ENCODE measurements around the gene CALD1.

CALD1 gene

GRCh38 chr7:134757938-134758337 is 21.5 kb upstream of the CALD1 start:
- no peak for ATAC-seq
- TF ChIP-seq POU6F1 (CRISPR knock-in tag; IDR thresholded peaks at IDR 0.05; ENCODE audit: borderline replicate concordance, low read depth) (no peak), SNAI2 (CRISPR knock-in tag; IDR thresholded peaks at IDR 0.05) (no peak), ZFP30 (CRISPR knock-in tag; IDR thresholded peaks at IDR 0.05) (no peak), PATZ1 (CRISPR knock-in tag; IDR thresholded peaks at IDR 0.05; ENCODE audit: borderline replicate concordance) (no peak), BACH2 (CRISPR knock-in tag; IDR thresholded peaks at IDR 0.05; ENCODE audit: borderline replicate concordance) (no peak), CREB5 (CRISPR knock-in tag; IDR thresholded peaks at IDR 0.05; ENCODE audit: low read depth) (no peak), ZNF70 (CRISPR knock-in tag; IDR thresholded peaks at IDR 0.05) (no peak), PPARA (CRISPR knock-in tag; IDR thresholded peaks at IDR 0.05; ENCODE audit: borderline replicate concordance) (no peak), ESRRG (CRISPR knock-in tag; IDR thresholded peaks at IDR 0.05) (no peak), ZC3H10 (CRISPR knock-in tag; IDR thresholded peaks at IDR 0.05) (no peak), TSHZ2 (CRISPR knock-in tag; IDR thresholded peaks at IDR 0.05) (no peak), TOX (CRISPR knock-in tag; IDR thresholded peaks at IDR 0.05; ENCODE audit: borderline replicate concordance) (no peak), GLIS3 (CRISPR knock-in tag; IDR thresholded peaks at IDR 0.05) (no peak), RARB (CRISPR knock-in tag; IDR thresholded peaks at IDR 0.05) (no peak), ARNTL (CRISPR knock-in tag; IDR thresholded peaks at IDR 0.05; ENCODE audit: borderline replicate concordance, low read depth) (no peak), ZNF8 (CRISPR knock-in tag; IDR thresholded peaks at IDR 0.05) (no peak), ZNF565 (CRISPR knock-in tag; conservative IDR thresholded peaks at IDR 0.05; ENCODE audit: low read depth) (no peak), TCF4 (CRISPR knock-in tag; IDR thresholded peaks at IDR 0.05; ENCODE audit: borderline replicate concordance) (no peak)

GRCh38 chr7:134758981-134759380 is 20.5 kb upstream of the CALD1 start:
- TF ChIP-seq SNAI2 (CRISPR knock-in tag; IDR thresholded peaks at IDR 0.05), result no peak
- peak; percentile 32; the same call in 2 of the 3 replicates for ATAC-seq

- peak; percentile 52 for ATAC-seq
- no peak for TF ChIP-seq TCF4 (CRISPR knock-in tag; IDR thresholded peaks at IDR 0.05; ENCODE audit: borderline replicate concordance)
- no peak for TF ChIP-seq PPARA (CRISPR knock-in tag; IDR thresholded peaks at IDR 0.05; ENCODE audit: borderline replicate concordance)
- TF ChIP-seq ZFP30 (CRISPR knock-in tag; IDR thresholded peaks at IDR 0.05), result no peak
- no peak for TF ChIP-seq TSHZ2 (CRISPR knock-in tag; IDR thresholded peaks at IDR 0.05)
- no peak for TF ChIP-seq GLIS3 (CRISPR knock-in tag; IDR thresholded peaks at IDR 0.05)
- no peak for TF ChIP-seq ZNF8 (CRISPR knock-in tag; IDR thresholded peaks at IDR 0.05)
- no peak for TF ChIP-seq TOX (CRISPR knock-in tag; IDR thresholded peaks at IDR 0.05; ENCODE audit: borderline replicate concordance)
- TF ChIP-seq ZNF70 (CRISPR knock-in tag; IDR thresholded peaks at IDR 0.05), result no peak
- no peak for TF ChIP-seq ESRRG (CRISPR knock-in tag; IDR thresholded peaks at IDR 0.05)
- TF ChIP-seq OSR1 (CRISPR knock-in tag; IDR thresholded peaks at IDR 0.05), result no peak
- no peak for TF ChIP-seq ZFP3 (CRISPR knock-in tag; IDR thresholded peaks at IDR 0.05)
- TF ChIP-seq BACH2 (CRISPR knock-in tag; IDR thresholded peaks at IDR 0.05; ENCODE audit: borderline replicate concordance), result no peak
- TF ChIP-seq ZNF565 (CRISPR knock-in tag; conservative IDR thresholded peaks at IDR 0.05; ENCODE audit: low read depth), result no peak
- no peak for TF ChIP-seq ISL1 (CRISPR knock-in tag; IDR thresholded peaks at IDR 0.05)
- TF ChIP-seq CREB5 (CRISPR knock-in tag; IDR thresholded peaks at IDR 0.05; ENCODE audit: low read depth), result no peak
- no peak for TF ChIP-seq CSDC2 (CRISPR knock-in tag; IDR thresholded peaks at IDR 0.05)
- no peak for TF ChIP-seq SNAI2 (CRISPR knock-in tag; IDR thresholded peaks at IDR 0.05)
- TF ChIP-seq CSRNP3 (CRISPR knock-in tag; IDR thresholded peaks at IDR 0.05), result no peak
These were observed 18.2 kb upstream of the CALD1 start for GRCh38 chr7:134761266-134761665.

Measured in SK-N-SH treated with all-trans-retinoic acid at 6 μM for 48 hours (cell line).